ENCODE data around the gene IGSF1.

Gene IGSF1

DNA sequence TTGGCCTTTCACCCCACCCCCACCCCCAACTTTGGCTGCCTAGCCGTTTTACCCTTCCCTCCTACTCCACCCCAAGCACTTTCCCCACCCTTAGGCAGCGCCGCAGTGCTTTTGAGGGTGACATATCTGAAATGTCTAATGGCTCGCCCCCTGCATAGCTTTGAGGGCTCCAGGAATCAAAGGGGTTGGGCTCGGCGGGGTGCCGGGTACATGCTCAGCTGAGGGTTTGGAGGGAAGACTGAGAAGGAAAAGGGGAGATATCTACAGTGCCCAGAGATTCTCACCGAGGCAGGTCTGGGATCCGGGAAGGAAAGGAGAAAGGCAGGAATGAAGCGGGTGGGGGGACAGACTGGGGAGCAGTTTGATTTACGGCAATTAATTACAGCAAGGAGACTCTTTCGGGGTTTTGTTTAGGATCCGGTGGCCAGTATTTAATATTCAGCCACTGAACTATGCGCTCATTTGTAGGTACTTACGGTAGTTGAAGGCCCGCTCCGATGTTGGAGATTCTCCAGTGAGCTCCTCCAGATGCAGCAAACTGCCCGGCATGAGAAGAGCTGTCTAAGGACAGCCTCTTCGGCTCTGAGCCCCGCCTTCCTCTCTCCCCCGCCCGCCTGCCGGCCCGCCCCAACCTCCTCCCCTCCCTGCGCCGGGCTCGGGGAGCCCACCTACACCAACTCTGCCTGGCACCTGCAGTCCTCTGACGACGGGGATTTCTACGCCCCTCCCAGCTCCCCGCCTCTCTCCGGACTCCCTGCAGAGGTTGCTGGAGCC lies at the start of gene IGSF1:
Gene IGSF1, minus strand, starts transcription at position 569 of the 774 bp plus-strand sequence. CDS start 2,632 bp downstream, outside the sequence.
- DNase-seq (ENCODE audit: low read depth in 2 of 2) = no peak

- no peak for DNase-seq (ENCODE audit: low read depth in 2 of 2)
Observed at GRCh38 chrX:131332331-131332730, 43.2 kb upstream of the IGSF1 start.

GRCh38 chrX:131331152-131331551 lies 42.0 kb upstream of the IGSF1 start:
- DNase-seq (ENCODE audit: low read depth in 2 of 2) = no peak

DNA sequence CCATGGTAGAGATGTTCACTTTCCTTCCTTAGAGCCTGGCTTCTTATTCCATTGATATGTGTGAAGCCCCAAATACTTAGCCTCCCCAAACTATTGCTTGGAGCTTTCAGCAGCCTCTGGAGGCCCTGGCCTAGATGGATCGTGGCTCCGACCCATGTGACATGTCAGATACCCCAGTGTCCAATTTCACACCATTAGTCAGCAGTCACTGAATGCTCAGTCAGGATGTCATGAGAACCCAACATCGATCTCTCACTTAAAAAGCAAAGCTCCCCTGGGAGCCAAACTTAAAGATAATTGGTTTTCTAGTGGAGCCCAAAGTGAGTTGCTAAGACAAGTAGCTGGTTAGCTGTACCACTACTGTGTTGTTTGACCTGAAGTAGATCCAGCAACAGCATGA lies 41.6 kb upstream of the IGSF1 start:
- no peak for DNase-seq (ENCODE audit: low read depth in 2 of 2)

DNA sequence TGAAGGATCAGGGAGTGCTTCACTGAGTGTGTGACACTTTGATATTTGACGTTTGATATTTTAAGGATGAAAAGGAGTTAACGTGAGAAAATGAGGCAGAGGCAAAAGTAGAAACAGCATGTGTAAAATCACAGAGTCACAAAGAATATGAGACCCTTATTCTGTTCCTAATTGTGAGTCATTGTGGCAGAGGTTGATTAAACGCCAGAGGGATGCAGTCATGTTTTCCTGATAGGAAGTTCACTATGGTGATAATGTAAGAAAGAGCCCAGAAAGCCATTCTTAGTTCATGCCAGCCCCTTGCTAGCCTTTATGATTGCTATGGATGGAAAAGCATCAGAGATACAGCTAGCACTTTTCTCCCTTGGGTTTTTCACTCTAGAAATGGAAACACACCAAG lies 33.5 kb upstream of the IGSF1 start:
- no peak for DNase-seq (ENCODE audit: low read depth in 2 of 2)

- no peak for DNase-seq (ENCODE audit: low read depth in 2 of 2)
Observed at GRCh38 chrX:131317326-131317725, 28.2 kb upstream of the IGSF1 start.

DNA sequence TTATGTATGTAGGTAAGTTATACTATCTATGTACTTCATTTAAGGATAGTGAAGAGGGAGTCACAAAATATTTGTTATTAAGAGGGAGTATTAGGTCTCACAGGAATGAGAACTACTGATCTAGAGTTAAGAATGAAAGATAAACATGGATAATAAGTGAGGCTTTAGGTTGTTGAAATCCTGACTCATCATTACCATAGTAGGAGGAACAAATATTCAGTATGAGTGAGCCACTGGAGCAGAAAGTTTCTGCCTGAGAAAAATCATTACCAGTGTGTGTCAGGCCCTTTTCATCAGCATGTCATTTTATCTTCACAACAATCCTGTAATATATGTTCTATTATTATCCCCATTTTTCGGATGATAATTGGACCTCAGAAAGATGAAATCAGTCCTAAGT lies 27.2 kb upstream of the IGSF1 start:
- no peak for DNase-seq (ENCODE audit: low read depth in 2 of 2)

- DNase-seq (ENCODE audit: low read depth in 2 of 2) = no peak
Observed at GRCh38 chrX:131308980-131309379, 19.9 kb upstream of the IGSF1 start.

- no peak for DNase-seq (ENCODE audit: low read depth in 2 of 2)
Observed at GRCh38 chrX:131306601-131307000, 17.5 kb upstream of the IGSF1 start.

- DNase-seq (ENCODE audit: low read depth in 2 of 2) = no peak
Observed at GRCh38 chrX:131305926-131306325, 16.8 kb upstream of the IGSF1 start.

- DNase-seq (ENCODE audit: low read depth in 2 of 2) = no peak
Observed at GRCh38 chrX:131302701-131303100, 13.6 kb upstream of the IGSF1 start.

- no peak for DNase-seq (ENCODE audit: low read depth in 2 of 2)
Observed at GRCh38 chrX:131301155-131301554, 12.0 kb upstream of the IGSF1 start.

DNA sequence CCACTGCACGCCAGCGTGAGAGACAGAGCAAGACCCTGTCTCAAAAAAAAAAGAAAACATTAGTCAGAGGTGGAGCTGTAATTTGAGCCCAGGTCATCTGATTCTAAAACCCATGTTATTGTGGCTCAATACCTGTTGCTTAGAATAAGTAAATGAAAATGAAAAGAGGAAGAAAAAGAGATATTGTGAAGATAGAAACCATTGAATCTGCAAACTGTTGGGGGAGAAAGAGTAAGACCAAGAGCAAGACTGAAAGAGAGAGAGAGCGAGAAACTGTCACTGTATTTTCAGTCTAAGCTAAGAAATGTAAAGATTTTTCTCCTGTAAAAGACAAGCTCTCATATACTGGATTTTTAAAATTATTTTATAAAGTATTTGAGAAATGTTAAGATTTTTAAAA lies 9.7 kb upstream of the IGSF1 start:
- no peak for DNase-seq (ENCODE audit: low read depth in 2 of 2)

GRCh38 chrX:131298036-131298435 lies 8.9 kb upstream of the IGSF1 start:
- no peak for DNase-seq (ENCODE audit: low read depth in 2 of 2)

- no peak for DNase-seq (ENCODE audit: low read depth in 2 of 2)
Observed at GRCh38 chrX:131289527-131289926, 421 bp upstream of the IGSF1 start.

DNA sequence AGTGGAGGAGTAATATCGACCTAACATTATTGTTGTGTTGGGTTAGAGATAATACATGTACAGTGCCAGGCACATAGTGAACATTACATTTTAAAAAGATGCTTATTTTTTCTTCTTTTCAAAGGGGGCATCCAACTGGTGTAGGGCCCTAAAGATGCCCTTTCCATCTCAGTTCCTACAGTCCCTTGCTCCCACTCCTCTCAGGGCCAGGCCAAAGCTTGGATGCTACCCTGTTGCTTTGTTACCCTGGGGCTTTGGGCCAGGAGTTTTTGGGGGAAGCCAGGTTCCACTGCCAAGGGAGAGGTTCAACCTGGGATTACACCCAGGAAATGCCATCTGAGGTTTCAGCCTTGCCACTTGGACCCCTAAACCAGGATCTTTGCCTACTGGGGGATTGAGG lies 918 bp downstream of the IGSF1 start:
- no peak for DNase-seq (ENCODE audit: low read depth in 2 of 2)

- DNase-seq (ENCODE audit: low read depth in 2 of 2) = no peak
Observed at GRCh38 chrX:131287560-131288179, 1.4 kb downstream of the IGSF1 start.

DNA sequence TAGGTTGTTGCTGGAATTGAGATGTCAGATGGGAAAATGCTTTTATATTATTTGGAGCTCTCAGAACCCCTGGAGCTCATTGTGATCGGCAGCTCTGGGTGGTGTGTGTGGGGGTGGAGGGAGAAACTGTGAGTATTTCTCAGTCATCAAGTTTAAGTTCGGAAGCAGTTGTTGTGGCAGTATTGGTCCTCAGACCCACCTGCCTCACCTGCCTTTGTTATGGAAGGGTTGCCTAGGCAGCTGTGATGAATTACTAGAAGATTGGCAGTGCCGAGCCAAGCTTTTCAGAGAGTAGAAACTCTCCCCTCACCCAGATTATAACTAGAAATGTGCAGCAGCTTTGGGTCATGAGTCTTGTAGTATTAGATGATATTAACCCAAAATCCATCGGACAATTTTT lies 9.5 kb downstream of the IGSF1 start:
- DNase-seq (ENCODE audit: low read depth in 2 of 2) = no peak

DNA sequence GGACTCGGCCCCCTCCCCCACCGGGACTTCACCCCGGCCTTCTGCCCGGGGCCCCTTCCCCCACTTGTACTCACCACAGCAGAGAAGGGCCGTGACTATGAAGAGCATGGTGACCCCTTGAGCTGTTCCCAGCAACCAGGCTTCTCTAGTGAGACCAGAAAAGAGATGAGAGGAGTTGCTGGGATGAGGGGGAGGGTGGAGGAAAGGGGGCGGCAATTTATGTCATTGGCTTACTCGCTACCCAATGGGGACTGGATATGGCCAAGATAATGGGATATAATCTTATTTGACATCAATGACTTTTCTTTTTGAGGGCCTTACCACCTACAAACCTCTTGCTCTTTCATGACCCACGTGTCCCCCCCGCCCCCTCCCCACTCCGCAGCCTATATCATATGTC lies 9.9 kb downstream of the IGSF1 start:
- no peak for DNase-seq (ENCODE audit: low read depth in 2 of 2)

DNA sequence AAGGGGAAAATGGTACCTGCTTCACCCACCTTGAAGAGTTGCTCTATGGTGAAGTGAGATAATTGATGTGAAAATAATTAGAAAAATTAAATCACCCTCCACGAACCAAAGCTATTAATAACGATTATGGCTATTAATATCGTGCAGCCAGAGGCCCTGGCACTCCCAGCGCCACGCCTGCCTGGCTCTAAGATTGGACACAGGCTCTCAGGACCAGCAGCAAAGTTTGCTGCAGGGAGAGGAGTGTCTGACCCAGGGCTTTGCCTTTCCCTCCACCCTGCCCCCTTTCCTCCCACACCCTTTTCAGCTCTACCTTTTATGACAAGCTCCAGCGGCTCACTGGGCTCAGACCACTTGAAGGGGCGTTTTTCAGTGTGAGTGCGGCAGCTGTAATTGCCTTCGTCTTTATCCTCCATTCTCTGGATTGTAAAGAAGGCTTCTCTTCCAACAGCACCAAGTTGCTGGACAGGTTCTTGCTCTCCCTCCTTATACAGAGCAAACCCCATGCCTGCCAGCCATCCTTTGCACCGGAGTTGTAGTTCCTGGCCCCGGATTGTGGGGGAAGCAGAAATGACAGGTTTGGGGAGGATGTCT lies 11.5 kb downstream of the IGSF1 start:
- DNase-seq (ENCODE audit: low read depth in 2 of 2) = no peak

DNA sequence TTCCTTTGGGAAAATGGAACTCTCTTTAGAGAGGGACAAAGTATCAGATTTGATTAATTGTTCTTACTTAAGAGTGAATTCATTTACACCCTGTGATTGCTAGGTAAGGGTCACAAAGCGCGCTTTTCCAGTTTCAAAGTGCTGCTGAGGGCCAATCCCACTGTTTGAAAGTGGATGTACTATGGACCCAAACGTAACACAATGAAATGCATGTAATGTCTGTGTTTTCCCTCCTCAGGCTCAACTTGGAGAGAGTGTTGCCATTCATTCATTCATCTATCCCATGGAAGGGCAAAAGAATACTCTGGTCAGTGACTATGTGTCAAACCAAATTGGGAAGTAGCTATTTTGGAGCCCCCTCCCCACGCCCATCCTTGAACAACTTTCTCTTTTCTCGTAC lies 16.1 kb downstream of the IGSF1 start:
- no peak for DNase-seq (ENCODE audit: low read depth in 2 of 2)

DNA sequence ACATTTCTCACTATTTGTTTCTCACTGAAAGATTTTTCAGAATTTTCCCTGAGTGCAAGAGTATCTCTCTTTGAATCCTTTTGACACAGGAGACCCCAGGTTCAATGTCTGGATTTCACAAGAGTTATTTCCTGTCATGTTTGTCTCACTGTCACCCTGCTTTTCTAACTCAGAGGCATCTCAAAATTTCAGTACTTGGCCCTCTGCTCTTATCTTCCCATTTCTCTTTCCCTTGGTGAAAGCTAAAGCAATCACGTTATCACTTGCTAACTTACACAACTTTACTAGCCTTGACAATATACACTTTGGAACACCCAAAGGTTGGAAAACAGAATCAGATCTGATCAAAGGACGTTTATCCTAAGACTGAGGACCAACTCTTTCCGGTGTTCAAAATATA lies 17.3 kb downstream of the IGSF1 start:
- no peak for DNase-seq (ENCODE audit: low read depth in 2 of 2)

- no peak for DNase-seq (ENCODE audit: low read depth in 2 of 2)
Observed at GRCh38 chrX:131271274-131271673, 17.8 kb downstream of the IGSF1 start.
